ENCODE measurements around the gene PPTC7. TPM values are rescaled to one million over a fixed set of nuclear protein-coding genes. Genes with fewer than 3 reads are reported as not detected.
"Not testable (repeated sequence)": the region's sequence is repeated elsewhere in the genome, so short reads cannot be mapped to it uniquely, and the experiment has no call there.

PPTC7 gene
- total RNA-seq, 1 donor from 2014 or later = 6.9 TPM

GRCh38 chr12:110597885-110598284 lies 14.8 kb upstream of the PPTC7 start:
- no peak for DNase-seq (ENCODE audit: low read depth)
- TF ChIP-seq CTCF (conservative IDR thresholded peaks at IDR 0.05; ENCODE audit: low read depth, low read length) = no peak
- no peak overlapping the region for H3K4me3 ChIP-seq (ENCODE audit: low read depth, low read length)

- not testable (repeated sequence) for H3K4me3 ChIP-seq (ENCODE audit: low read depth, low read length); DNase-seq (ENCODE audit: low read depth)
Observed at GRCh38 chr12:110592919-110593318, 9.8 kb upstream of the PPTC7 start.

- H3K4me3 ChIP-seq (ENCODE audit: low read depth, low read length) = no peak overlapping the region
- DNase-seq (ENCODE audit: low read depth) = no peak
- no peak for TF ChIP-seq CTCF (conservative IDR thresholded peaks at IDR 0.05; ENCODE audit: low read depth, low read length)
Observed at GRCh38 chr12:110592078-110592477, 9.0 kb upstream of the PPTC7 start.

- TF ChIP-seq CTCF (conservative IDR thresholded peaks at IDR 0.05; ENCODE audit: low read depth, low read length) = no peak
- no peak for DNase-seq (ENCODE audit: low read depth)
- no peak overlapping the region for H3K4me3 ChIP-seq (ENCODE audit: low read depth, low read length)
Observed at GRCh38 chr12:110591451-110592051, 8.4 kb upstream of the PPTC7 start.

- no peak for TF ChIP-seq CTCF (conservative IDR thresholded peaks at IDR 0.05; ENCODE audit: low read depth, low read length)
- H3K4me3 ChIP-seq (ENCODE audit: low read depth, low read length) = no peak overlapping the region
- DNase-seq (ENCODE audit: low read depth) = no peak
Observed at GRCh38 chr12:110590806-110591326, 7.7 kb upstream of the PPTC7 start.

DNA sequence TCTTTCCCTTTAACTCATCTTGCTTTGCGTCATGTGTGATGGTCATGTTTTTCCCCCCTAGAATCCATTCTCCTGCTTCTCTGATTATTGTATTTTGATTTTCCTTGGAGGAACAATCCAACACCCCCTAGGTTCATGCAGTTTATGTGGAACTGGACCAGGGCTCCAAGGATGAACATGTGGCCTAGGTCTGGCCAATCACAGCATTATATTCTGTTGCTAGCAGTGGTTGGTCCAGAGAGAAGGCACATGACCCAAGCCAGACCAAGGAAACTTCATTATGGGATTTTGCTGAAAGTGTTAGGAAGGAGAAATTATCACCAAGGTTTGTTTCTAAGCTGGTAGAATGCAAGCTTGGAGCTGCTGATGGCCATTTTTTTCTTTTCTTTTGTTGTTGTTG lies 6.9 kb upstream of the PPTC7 start:
- H3K4me3 ChIP-seq (ENCODE audit: low read depth, low read length) = no peak overlapping the region
- DNase-seq (ENCODE audit: low read depth) = no peak
- no peak for TF ChIP-seq CTCF (conservative IDR thresholded peaks at IDR 0.05; ENCODE audit: low read depth, low read length)

DNA sequence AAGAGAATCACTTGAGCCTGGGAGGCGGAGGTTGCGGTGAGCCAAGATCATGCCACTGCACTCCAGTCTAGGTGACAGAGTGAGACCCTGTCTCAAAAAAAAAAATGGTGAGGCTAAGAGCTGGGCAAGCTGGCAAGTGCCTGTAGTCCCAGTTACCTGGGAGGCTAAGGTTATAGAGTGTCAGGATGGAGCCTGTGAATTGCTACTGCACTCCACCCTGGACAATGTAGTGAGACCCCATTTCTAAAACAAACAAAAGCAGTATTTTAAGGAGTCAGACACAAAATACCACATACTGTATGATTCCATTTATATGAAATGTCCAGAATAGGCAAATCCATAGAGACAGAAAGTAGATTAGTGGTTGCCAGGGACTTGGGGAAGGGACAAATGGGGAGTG lies 4.0 kb upstream of the PPTC7 start:
- not testable (repeated sequence) for H3K4me3 ChIP-seq (ENCODE audit: low read depth, low read length); DNase-seq (ENCODE audit: low read depth)

- no peak for TF ChIP-seq CTCF (conservative IDR thresholded peaks at IDR 0.05; ENCODE audit: low read depth, low read length)
- H3K4me3 ChIP-seq (ENCODE audit: low read depth, low read length) = no peak overlapping the region
- DNase-seq (ENCODE audit: low read depth) = no peak
Observed at GRCh38 chr12:110585231-110585799, 2.2 kb upstream of the PPTC7 start.
